T-helper 1 cell (primary cell): ENCODE results near the gene DIRAS1.
"Not testable (repeated sequence)": the region's sequence is repeated elsewhere in the genome, so short reads cannot be mapped to it uniquely, and the experiment has no call there.

Source experiments
- DNase-seq, 5 donors: peaks; one replicate each; pipeline ENCODE4 v3.0.0-alpha.2; 2012 to 2020

Gene DIRAS1

GRCh38 chr19:2668175-2668763 lies 52.9 kb downstream of the DIRAS1 start:
- no peak for DNase-seq

GRCh38 chr19:2667349-2667748 lies 53.8 kb downstream of the DIRAS1 start:
- DNase-seq, result not testable (repeated sequence)

GRCh38 chr19:2666344-2666994 lies 54.7 kb downstream of the DIRAS1 start:
- no peak for DNase-seq

GRCh38 chr19:2665103-2665502 lies 56.1 kb downstream of the DIRAS1 start:
- DNase-seq, result no peak
